ENCODE results near the gene SH3RF2. TPM values are rescaled to one million over a fixed set of nuclear protein-coding genes. Genes with fewer than 3 reads are reported as not detected.

The SH3RF2 gene
- total RNA-seq, 1 experiment from 2014 or later, result not detected

- H3K9me2 ChIP-seq (replicated peaks; ENCODE audit: insufficient read depth, low read length), result no peaks in the 10 kb centered on the region
- H3K4me3 ChIP-seq (ENCODE audit: low read length), result no peak overlapping the region
- DNase-seq, result no peak
- no peaks in the 10 kb centered on the region for H3K4me1 ChIP-seq (ENCODE audit: low read length)
- H3K36me3 ChIP-seq (ENCODE audit: insufficient read depth, low read length), result no peaks in the 10 kb centered on the region
- no peak overlapping the region for H3K9ac ChIP-seq (ENCODE audit: low read length)
- no peak overlapping the region for H2AFZ ChIP-seq (ENCODE audit: low read length)
- H3K27me3 ChIP-seq (ENCODE audit: low read length), result peaks cover 3% of the 10 kb centered on the region; the same call in 1 of the 2 replicates
- no peaks in the 10 kb centered on the region for H4K20me1 ChIP-seq (ENCODE audit: insufficient read depth, low read depth, low read length)
- no peaks in the 10 kb centered on the region for H3K79me2 ChIP-seq (ENCODE audit: low read length)
- H3K4me2 ChIP-seq (ENCODE audit: low read depth, low read length, poor library complexity, severe bottlenecking), result no peak overlapping the region
- no peak overlapping the region for H3K27ac ChIP-seq (ENCODE audit: low read length)
- H3K9me3 ChIP-seq (ENCODE audit: low read length), result no peaks in the 10 kb centered on the region
Measured at GRCh38 chr5:145913701-145914100, 22.7 kb upstream of the SH3RF2 start.

- Histone ChIP-seq H3K9me2 (replicated peaks; ENCODE audit: insufficient read depth, low read length) (no peaks in the 10 kb centered on the region), H2AFZ (ENCODE audit: low read length) (no peak overlapping the region), H3K79me2 (ENCODE audit: low read length) (no peaks in the 10 kb centered on the region), H3K9ac (ENCODE audit: low read length) (no peak overlapping the region), H3K4me1 (ENCODE audit: low read length) (no peaks in the 10 kb centered on the region), H3K9me3 (ENCODE audit: low read length) (no peaks in the 10 kb centered on the region), H3K27me3 (ENCODE audit: low read length) (peaks cover 3% of the 10 kb centered on the region; the same call in 1 of the 2 replicates), H3K4me2 (ENCODE audit: low read depth, low read length, poor library complexity, severe bottlenecking) (no peak overlapping the region), H3K4me3 (ENCODE audit: low read length) (no peak overlapping the region), H3K27ac (ENCODE audit: low read length) (no peak overlapping the region), H3K36me3 (ENCODE audit: insufficient read depth, low read length) (no peaks in the 10 kb centered on the region), H4K20me1 (ENCODE audit: insufficient read depth, low read depth, low read length) (no peaks in the 10 kb centered on the region)
- peak; percentile 17 for DNase-seq
Measured at GRCh38 chr5:145915970-145916638, 20.3 kb upstream of the SH3RF2 start.

DNA sequence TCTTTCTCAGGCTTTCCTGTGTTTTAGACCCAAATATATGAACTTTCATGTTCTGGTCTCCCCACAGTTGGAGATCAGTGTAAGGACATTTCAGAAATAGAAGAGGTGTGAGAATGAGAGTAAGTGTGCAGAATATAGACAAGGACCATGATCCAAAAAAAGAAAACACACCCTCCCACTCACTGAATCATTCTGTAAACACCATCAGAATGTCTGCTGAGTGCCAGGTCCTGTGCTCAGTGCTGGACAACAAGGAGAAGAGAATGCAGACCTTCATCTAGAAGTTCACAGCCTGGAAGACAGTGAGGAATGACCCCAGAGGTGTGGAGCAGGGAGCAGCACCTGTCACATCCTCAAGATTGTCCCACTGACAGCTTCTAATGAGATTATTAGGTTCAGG lies 19.1 kb upstream of the SH3RF2 start:
- no peaks in the 10 kb centered on the region for H3K79me2 ChIP-seq (ENCODE audit: low read length)
- H3K27ac ChIP-seq (ENCODE audit: low read length), result no peak overlapping the region
- no peaks in the 10 kb centered on the region for H3K9me2 ChIP-seq (replicated peaks; ENCODE audit: insufficient read depth, low read length)
- no peaks in the 10 kb centered on the region for H3K36me3 ChIP-seq (ENCODE audit: insufficient read depth, low read length)
- H2AFZ ChIP-seq (ENCODE audit: low read length), result no peak overlapping the region
- DNase-seq, result no peak
- H3K4me2 ChIP-seq (ENCODE audit: low read depth, low read length, poor library complexity, severe bottlenecking), result no peak overlapping the region
- no peak overlapping the region for H3K4me3 ChIP-seq (ENCODE audit: low read length)
- no peak overlapping the region for H3K9ac ChIP-seq (ENCODE audit: low read length)
- no peaks in the 10 kb centered on the region for H3K9me3 ChIP-seq (ENCODE audit: low read length)
- no peaks in the 10 kb centered on the region for H3K4me1 ChIP-seq (ENCODE audit: low read length)
- H4K20me1 ChIP-seq (ENCODE audit: insufficient read depth, low read depth, low read length), result no peaks in the 10 kb centered on the region
- peaks cover 3% of the 10 kb centered on the region; the same call in 1 of the 2 replicates for H3K27me3 ChIP-seq (ENCODE audit: low read length)

- H2AFZ ChIP-seq (ENCODE audit: low read length), result no peak overlapping the region
- H4K20me1 ChIP-seq (ENCODE audit: insufficient read depth, low read depth, low read length), result no peaks in the 10 kb centered on the region
Measured at GRCh38 chr5:145918397-145918796, 18.0 kb upstream of the SH3RF2 start.

DNA sequence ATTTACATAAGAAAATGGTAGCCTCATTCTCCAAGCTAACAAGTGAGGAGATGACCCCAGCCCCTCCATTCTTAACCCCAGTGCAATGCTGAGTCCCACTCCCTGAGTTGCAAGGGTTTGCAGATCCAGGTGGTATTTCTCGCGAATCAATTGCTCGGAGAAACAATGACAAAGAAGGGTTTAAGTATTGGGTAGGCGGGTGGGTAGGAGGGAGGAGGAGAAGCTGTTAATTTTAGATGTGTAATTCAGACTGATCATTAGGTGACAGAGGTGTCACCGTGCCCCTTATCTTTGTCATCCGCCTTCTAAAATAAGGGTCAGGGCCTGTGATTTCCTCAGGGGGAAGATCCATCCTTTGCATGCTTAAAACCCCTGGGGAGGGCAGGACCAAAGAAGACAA lies 17.0 kb upstream of the SH3RF2 start:
- H3K4me3 ChIP-seq (ENCODE audit: low read length), result no peak overlapping the region
- no peaks in the 10 kb centered on the region for H3K36me3 ChIP-seq (ENCODE audit: insufficient read depth, low read length)
- no peak for DNase-seq
- no peaks in the 10 kb centered on the region for H3K9me2 ChIP-seq (replicated peaks; ENCODE audit: insufficient read depth, low read length)
- H2AFZ ChIP-seq (ENCODE audit: low read length), result no peak overlapping the region
- H3K9me3 ChIP-seq (ENCODE audit: low read length), result no peaks in the 10 kb centered on the region
- H3K4me1 ChIP-seq (ENCODE audit: low read length), result no peaks in the 10 kb centered on the region
- H3K27ac ChIP-seq (ENCODE audit: low read length), result no peak overlapping the region
- no peak overlapping the region for H3K9ac ChIP-seq (ENCODE audit: low read length)
- peaks cover 3% of the 10 kb centered on the region; the same call in 1 of the 2 replicates for H3K27me3 ChIP-seq (ENCODE audit: low read length)
- no peaks in the 10 kb centered on the region for H4K20me1 ChIP-seq (ENCODE audit: insufficient read depth, low read depth, low read length)
- no peaks in the 10 kb centered on the region for H3K79me2 ChIP-seq (ENCODE audit: low read length)
- no peak overlapping the region for H3K4me2 ChIP-seq (ENCODE audit: low read depth, low read length, poor library complexity, severe bottlenecking)

More at GRCh38 chr5:145918397-145918796, 18.0 kb upstream of the SH3RF2 start:
- H3K9ac ChIP-seq (ENCODE audit: low read length), result no peak overlapping the region
- H3K79me2 ChIP-seq (ENCODE audit: low read length), result no peaks in the 10 kb centered on the region
- H3K9me2 ChIP-seq (replicated peaks; ENCODE audit: insufficient read depth, low read length), result no peaks in the 10 kb centered on the region
- no peaks in the 10 kb centered on the region for H3K4me1 ChIP-seq (ENCODE audit: low read length)
- no peak for DNase-seq
- H3K9me3 ChIP-seq (ENCODE audit: low read length), result no peaks in the 10 kb centered on the region
- no peak overlapping the region for H3K27ac ChIP-seq (ENCODE audit: low read length)
- H3K36me3 ChIP-seq (ENCODE audit: insufficient read depth, low read length), result no peaks in the 10 kb centered on the region
- no peak overlapping the region for H3K4me2 ChIP-seq (ENCODE audit: low read depth, low read length, poor library complexity, severe bottlenecking)
- peaks cover 3% of the 10 kb centered on the region; the same call in 1 of the 2 replicates for H3K27me3 ChIP-seq (ENCODE audit: low read length)
- no peak overlapping the region for H3K4me3 ChIP-seq (ENCODE audit: low read length)

DNA sequence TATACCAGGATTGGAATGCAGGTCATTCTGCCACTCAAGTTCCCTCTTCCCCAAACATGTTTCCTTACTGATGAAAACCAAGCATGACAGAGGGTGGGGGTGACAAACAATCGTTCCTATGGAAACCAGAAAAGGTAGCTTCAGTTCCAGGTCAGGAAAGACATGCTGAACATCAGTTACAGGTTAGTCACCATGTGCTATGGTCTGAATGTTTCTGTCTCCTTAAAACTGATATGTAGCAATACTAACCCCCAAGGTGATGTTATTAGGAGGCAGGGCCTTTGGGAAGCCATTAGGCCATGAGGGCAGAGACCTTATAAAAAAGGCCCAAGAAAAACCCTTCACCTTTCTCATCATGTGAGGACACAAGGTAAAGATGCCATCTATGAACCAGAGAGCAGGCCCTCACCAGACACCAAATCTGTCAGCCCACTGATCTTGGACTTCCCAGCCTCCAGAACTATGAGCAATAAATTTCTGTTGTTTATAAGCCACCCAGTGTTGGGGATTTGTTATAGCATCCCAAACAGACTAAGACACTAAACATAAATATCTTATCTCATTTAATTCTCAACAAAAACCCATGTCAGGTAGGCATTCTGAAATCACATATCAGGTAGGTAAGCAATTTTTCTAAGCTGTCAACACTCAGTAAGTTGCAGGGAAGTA lies 15.7 kb upstream of the SH3RF2 start:
- Histone ChIP-seq H3K27me3 (ENCODE audit: low read length) (peaks cover 3% of the 10 kb centered on the region; the same call in 1 of the 2 replicates), H2AFZ (ENCODE audit: low read length) (no peak overlapping the region), H3K9me3 (ENCODE audit: low read length) (no peaks in the 10 kb centered on the region), H3K9me2 (replicated peaks; ENCODE audit: insufficient read depth, low read length) (no peaks in the 10 kb centered on the region), H3K4me3 (ENCODE audit: low read length) (no peak overlapping the region), H3K9ac (ENCODE audit: low read length) (no peak overlapping the region), H3K36me3 (ENCODE audit: insufficient read depth, low read length) (no peaks in the 10 kb centered on the region), H4K20me1 (ENCODE audit: insufficient read depth, low read depth, low read length) (no peaks in the 10 kb centered on the region), H3K27ac (ENCODE audit: low read length) (no peak overlapping the region), H3K4me1 (ENCODE audit: low read length) (no peaks in the 10 kb centered on the region), H3K4me2 (ENCODE audit: low read depth, low read length, poor library complexity, severe bottlenecking) (no peak overlapping the region), H3K79me2 (ENCODE audit: low read length) (no peaks in the 10 kb centered on the region)
- no peak for DNase-seq

- Histone ChIP-seq H3K4me2 (ENCODE audit: low read depth, low read length, poor library complexity, severe bottlenecking) (no peak overlapping the region), H3K27me3 (ENCODE audit: low read length) (peaks cover 3% of the 10 kb centered on the region; the same call in 1 of the 2 replicates), H3K9me3 (ENCODE audit: low read length) (no peaks in the 10 kb centered on the region), H3K27ac (ENCODE audit: low read length) (no peak overlapping the region), H3K79me2 (ENCODE audit: low read length) (no peaks in the 10 kb centered on the region), H3K9ac (ENCODE audit: low read length) (no peak overlapping the region), H3K36me3 (ENCODE audit: insufficient read depth, low read length) (no peaks in the 10 kb centered on the region), H3K4me1 (ENCODE audit: low read length) (no peaks in the 10 kb centered on the region), H3K9me2 (replicated peaks; ENCODE audit: insufficient read depth, low read length) (no peaks in the 10 kb centered on the region), H4K20me1 (ENCODE audit: insufficient read depth, low read depth, low read length) (no peaks in the 10 kb centered on the region), H3K4me3 (ENCODE audit: low read length) (no peak overlapping the region), H2AFZ (ENCODE audit: low read length) (no peak overlapping the region)
- DNase-seq, result no peak
Measured at GRCh38 chr5:145921211-145921610, 15.2 kb upstream of the SH3RF2 start.

GRCh38 chr5:145922059-145922458 lies 14.3 kb upstream of the SH3RF2 start:
- no peak overlapping the region for H2AFZ ChIP-seq (ENCODE audit: low read length)
- H3K9me2 ChIP-seq (replicated peaks; ENCODE audit: insufficient read depth, low read length), result no peaks in the 10 kb centered on the region
- H3K79me2 ChIP-seq (ENCODE audit: low read length), result no peaks in the 10 kb centered on the region
- no peak overlapping the region for H3K4me3 ChIP-seq (ENCODE audit: low read length)
- H3K27ac ChIP-seq (ENCODE audit: low read length), result no peak overlapping the region
- H3K4me1 ChIP-seq (ENCODE audit: low read length), result no peaks in the 10 kb centered on the region
- no peak overlapping the region for H3K4me2 ChIP-seq (ENCODE audit: low read depth, low read length, poor library complexity, severe bottlenecking)
- H3K27me3 ChIP-seq (ENCODE audit: low read length), result peaks cover 3% of the 10 kb centered on the region; the same call in 1 of the 2 replicates
- DNase-seq, result no peak
- no peaks in the 10 kb centered on the region for H3K36me3 ChIP-seq (ENCODE audit: insufficient read depth, low read length)
- no peak overlapping the region for H3K9ac ChIP-seq (ENCODE audit: low read length)
- H4K20me1 ChIP-seq (ENCODE audit: insufficient read depth, low read depth, low read length), result no peaks in the 10 kb centered on the region
- H3K9me3 ChIP-seq (ENCODE audit: low read length), result no peaks in the 10 kb centered on the region
